Measurements from ENCODE around the gene ARHGAP8.

Gene ARHGAP8

GRCh38 chr22:44809456-44809855 lies 57.1 kb downstream of the ARHGAP8 start:
- Histone ChIP-seq H3K27me3 (ENCODE audit: insufficient read depth, low read length, poor library complexity, severe bottlenecking) (no peaks in the 10 kb centered on the region), H4K20me1 (ENCODE audit: insufficient read depth, low read length, poor library complexity, severe bottlenecking) (no peaks in the 10 kb centered on the region), H3K4me1 (ENCODE audit: insufficient read depth, low read length, poor library complexity, severe bottlenecking) (peaks cover 14% of the 10 kb centered on the region), H3K36me3 (ENCODE audit: insufficient read depth, low read length) (no peaks in the 10 kb centered on the region), H3F3A (ENCODE audit: low read depth) (peaks cover 3% of the 10 kb centered on the region; the same call in 1 of the 2 replicates), H2AFZ (ENCODE audit: low read length) (no peak overlapping the region), H3K79me2 (ENCODE audit: insufficient read depth, low read length) (no peaks in the 10 kb centered on the region), H3K9ac (ENCODE audit: low read depth, low read length, poor library complexity, severe bottlenecking) (no peak overlapping the region), H3K4me3 (ENCODE audit: low read length, poor library complexity, severe bottlenecking) (no peak overlapping the region), H3K9me3 (ENCODE audit: insufficient read depth, low read depth, low read length) (no peaks in the 10 kb centered on the region), H3K9me2 (replicated peaks; ENCODE audit: low read depth, low read length) (no peaks in the 10 kb centered on the region), H3K4me2 (ENCODE audit: low read depth, low read length, poor library complexity, severe bottlenecking) (no peak overlapping the region)
- TF ChIP-seq CTCF (conservative IDR thresholded peaks at IDR 0.05; ENCODE audit: low read length) = no peak
- no peak for TF ChIP-seq EZH2phosphoT487 (IDR thresholded peaks at IDR 0.05; ENCODE audit: borderline replicate concordance)

GRCh38 chr22:44811141-44811540 lies 58.8 kb downstream of the ARHGAP8 start:
- Histone ChIP-seq H3K4me3 (ENCODE audit: low read length, poor library complexity, severe bottlenecking) (no peak overlapping the region), H3K9me2 (replicated peaks; ENCODE audit: low read depth, low read length) (no peaks in the 10 kb centered on the region), H3K4me1 (ENCODE audit: insufficient read depth, low read length, poor library complexity, severe bottlenecking) (peaks cover 2% of the 10 kb centered on the region), H3F3A (ENCODE audit: low read depth) (no peaks in the 10 kb centered on the region), H3K9me3 (ENCODE audit: insufficient read depth, low read depth, low read length) (no peaks in the 10 kb centered on the region), H3K4me2 (ENCODE audit: low read depth, low read length, poor library complexity, severe bottlenecking) (no peak overlapping the region), H3K9ac (ENCODE audit: low read depth, low read length, poor library complexity, severe bottlenecking) (no peak overlapping the region), H4K20me1 (ENCODE audit: insufficient read depth, low read length, poor library complexity, severe bottlenecking) (no peaks in the 10 kb centered on the region), H3K27me3 (ENCODE audit: insufficient read depth, low read length, poor library complexity, severe bottlenecking) (no peaks in the 10 kb centered on the region), H2AFZ (ENCODE audit: low read length) (no peak overlapping the region), H3K36me3 (ENCODE audit: insufficient read depth, low read length) (no peaks in the 10 kb centered on the region), H3K79me2 (ENCODE audit: insufficient read depth, low read length) (no peaks in the 10 kb centered on the region)
- TF ChIP-seq EZH2phosphoT487 (IDR thresholded peaks at IDR 0.05; ENCODE audit: borderline replicate concordance) (no peak), CTCF (conservative IDR thresholded peaks at IDR 0.05; ENCODE audit: low read length) (no peak)

- no peak overlapping the region for H3K4me3 ChIP-seq (ENCODE audit: low read length, poor library complexity, severe bottlenecking)
- H3K9me2 ChIP-seq (replicated peaks; ENCODE audit: low read depth, low read length) = no peaks in the 10 kb centered on the region
- no peaks in the 10 kb centered on the region for H3K36me3 ChIP-seq (ENCODE audit: insufficient read depth, low read length)
- H4K20me1 ChIP-seq (ENCODE audit: insufficient read depth, low read length, poor library complexity, severe bottlenecking) = no peaks in the 10 kb centered on the region
- no peak for TF ChIP-seq EZH2phosphoT487 (IDR thresholded peaks at IDR 0.05; ENCODE audit: borderline replicate concordance)
- no peak for TF ChIP-seq CTCF (conservative IDR thresholded peaks at IDR 0.05; ENCODE audit: low read length)
- no peaks in the 10 kb centered on the region for H3K4me1 ChIP-seq (ENCODE audit: insufficient read depth, low read length, poor library complexity, severe bottlenecking)
- H3F3A ChIP-seq (ENCODE audit: low read depth) = no peaks in the 10 kb centered on the region
- no peak overlapping the region for H3K9ac ChIP-seq (ENCODE audit: low read depth, low read length, poor library complexity, severe bottlenecking)
- H3K27me3 ChIP-seq (ENCODE audit: insufficient read depth, low read length, poor library complexity, severe bottlenecking) = no peaks in the 10 kb centered on the region
- no peaks in the 10 kb centered on the region for H3K79me2 ChIP-seq (ENCODE audit: insufficient read depth, low read length)
- H2AFZ ChIP-seq (ENCODE audit: low read length) = no peak overlapping the region
- no peak overlapping the region for H3K4me2 ChIP-seq (ENCODE audit: low read depth, low read length, poor library complexity, severe bottlenecking)
- H3K9me3 ChIP-seq (ENCODE audit: insufficient read depth, low read depth, low read length) = no peaks in the 10 kb centered on the region
Measured at GRCh38 chr22:44813416-44813815, 61.0 kb downstream of the ARHGAP8 start.

Measured in Loucy (cell line).